H1 (cell line): Measurements from ENCODE around the gene CELF1. TPM values are rescaled to one million over a fixed set of nuclear protein-coding genes. Genes with fewer than 3 reads are reported as not detected.

Source experiments
- CTCF ChIA-PET: fragments of 300-600 bp; sonication (Branson Sonifier 250); formaldehyde crosslinking; loops from one replicate; lab custom pipeline; 2021; ENCODE audit not compliant: partially characterized antibody; lab: Charles Lee
- POLR2A ChIA-PET: fragments of 300-600 bp; sonication (Branson Sonifier 250); formaldehyde crosslinking; loops from one replicate; lab custom pipeline; 2021; ENCODE audit warnings: inconsistent platforms; ENCODE audit not compliant: partially characterized antibody; lab: Charles Lee
- DNase-seq, 2 experiments: peaks; one replicate each; pipeline versions ENCODE4 v3.0.0 to v3.0.0-alpha.2; 2010 to 2022; ENCODE audit warnings: low spot score in 2 of 2, low read depth in 1 of 2, mixed read lengths in 1 of 2
- FAIRE-seq: peaks from 2 replicates; lab custom pipeline; 2011; peaks lifted over from hg19 to GRCh38; lab: Jason Lieb, UNC
- H2AFZ ChIP-seq: 2 replicates; pipeline ENCODE4 v1.8.1; 2012; ENCODE audit warnings: low read length, inconsistent platforms
- H2AK5ac ChIP-seq: 2 replicates; pipeline ENCODE4 v1.6.1; 2013; ENCODE audit warnings: low read depth, low read length
- H2BK120ac ChIP-seq: replicated peaks from 2 replicates; pipeline ENCODE3; 2013; ENCODE audit warnings: low read depth, low read length, inconsistent platforms
- H2BK12ac ChIP-seq: 2 replicates; pipeline ENCODE4 v1.6.1; 2013; ENCODE audit warnings: low read depth, low read length
- H2BK15ac ChIP-seq: 2 replicates; pipeline ENCODE4 v1.6.1; 2013; ENCODE audit warnings: low read length
- H2BK20ac ChIP-seq: 2 replicates; pipeline ENCODE4 v1.6.1; 2013; ENCODE audit warnings: low read length
- H2BK5ac ChIP-seq: 2 replicates; pipeline ENCODE4 v1.6.1; 2013; ENCODE audit warnings: low read depth, low read length
- H3K14ac ChIP-seq: 2 replicates; pipeline ENCODE4 v1.6.1; 2013; ENCODE audit warnings: inconsistent platforms; ENCODE audit not compliant: insufficient read length
- H3K18ac ChIP-seq: 2 replicates; pipeline ENCODE4 v1.6.1; 2013; ENCODE audit warnings: low read length; ENCODE audit errors: extremely low read depth
- H3K23ac ChIP-seq: 2 replicates; pipeline ENCODE4 v1.6.1; 2013; ENCODE audit warnings: inconsistent platforms; ENCODE audit not compliant: insufficient read length
- H3K23me2 ChIP-seq: 2 replicates; pipeline ENCODE4 v1.6.1; 2013; ENCODE audit warnings: low read depth, low read length
- H3K27ac ChIP-seq: 2 replicates; pipeline ENCODE4 v1.6.1; 2011; ENCODE audit warnings: low read depth, low read length, inconsistent platforms
- H3K27me3 ChIP-seq, 4 experiments: replicated peaks in 1 of 4; 1 replicate in 1 of 4; 2 replicates in 3 of 4; pipeline versions ENCODE4 v1.6.1 to v1.8.1; 2011 to 2013; ENCODE audit warnings: low read length in 3 of 4, mild to moderate bottlenecking in 3 of 4, inconsistent platforms in 2 of 4, mixed read lengths in 2 of 4, moderate library complexity in 1 of 4; ENCODE audit not compliant: control insufficient read depth in 3 of 4, insufficient read depth in 3 of 4; ENCODE audit errors: extremely low read depth in 1 of 4
- H3K36me3 ChIP-seq, 4 experiments: 2 replicates each; pipeline versions ENCODE4 v1.6.1 to v1.8.1; 2011 to 2013; ENCODE audit warnings: mild to moderate bottlenecking in 4 of 4, low read length in 3 of 4, moderate library complexity in 2 of 4, control low read depth in 1 of 4, inconsistent platforms in 1 of 4; ENCODE audit not compliant: insufficient read depth in 4 of 4, control insufficient read depth in 2 of 4
- H3K4ac ChIP-seq: replicated peaks from 2 replicates; pipeline ENCODE3; 2013; ENCODE audit warnings: low read length, low read depth, mixed read lengths, inconsistent platforms; ENCODE audit not compliant: insufficient read length
- H3K4me1 ChIP-seq, 4 experiments: replicated peaks in 1 of 4; 1 replicate in 1 of 4; 2 replicates in 3 of 4; pipeline versions ENCODE4 v1.6.1 to v1.8.1; 2011 to 2013; ENCODE audit warnings: low read length in 3 of 4, inconsistent platforms in 2 of 4, mixed read lengths in 1 of 4; ENCODE audit not compliant: insufficient read depth in 4 of 4, control insufficient read depth in 3 of 4
- H3K4me2 ChIP-seq, 2 experiments: 2 replicates each; pipeline versions ENCODE4 v1.6.1 to v1.8.1; 2011 to 2013; ENCODE audit warnings: low read depth in 2 of 2, low read length in 2 of 2, control low read depth in 1 of 2, inconsistent platforms in 1 of 2, mild to moderate bottlenecking in 1 of 2; ENCODE audit not compliant: insufficient read depth in 1 of 2
- H3K4me3 ChIP-seq, 4 experiments: fragments of 200-600, 300-600 bp in 1 of 4; sonication (generic), shearing (Covaris generic), sonication (Bioruptor Twin) in 1 of 4; 2 replicates each; pipeline versions ENCODE4 v1.5.1 to v1.8.1; 2011 to 2016; ENCODE audit warnings: low read length in 4 of 4, low read depth in 3 of 4, control low read depth in 2 of 4, inconsistent platforms in 2 of 4, mild to moderate bottlenecking in 2 of 4, mixed read lengths in 1 of 4, moderate library complexity in 1 of 4; ENCODE audit not compliant: insufficient read depth in 2 of 4; ENCODE audit errors: extremely low read depth in 1 of 4
- H3K56ac ChIP-seq: replicated peaks from 2 replicates; pipeline ENCODE3; 2013; ENCODE audit warnings: low read depth, mild to moderate bottlenecking, mixed read lengths, low read length, inconsistent platforms; ENCODE audit not compliant: insufficient read length
- H3K79me1 ChIP-seq: 2 replicates; pipeline ENCODE4 v1.6.1; 2013; ENCODE audit warnings: low read depth, low read length, control low read depth
- H3K79me2 ChIP-seq, 2 experiments: 2 replicates each; pipeline versions ENCODE4 v1.6.1 to v1.8.1; 2012 to 2013; ENCODE audit warnings: low read length in 2 of 2, mild to moderate bottlenecking in 2 of 2, inconsistent platforms in 1 of 2; ENCODE audit not compliant: insufficient read depth in 2 of 2, control insufficient read depth in 1 of 2
- H3K9ac ChIP-seq, 4 experiments: replicated peaks in 1 of 4; 1 replicate in 1 of 4; 2 replicates in 3 of 4; pipeline versions ENCODE4 v1.6.1 to v1.8.1; 2011 to 2013; ENCODE audit warnings: low read depth in 3 of 4, low read length in 3 of 4, control low read depth in 2 of 4, mild to moderate bottlenecking in 2 of 4, moderate library complexity in 2 of 4, inconsistent platforms in 1 of 4; ENCODE audit errors: extremely low read depth in 1 of 4
- H3K9me3 ChIP-seq, 2 experiments: 2 replicates each; pipeline versions ENCODE4 v1.6.1 to v1.8.1; 2012 to 2013; ENCODE audit warnings: mild to moderate bottlenecking in 2 of 2, moderate library complexity in 2 of 2, control low read depth in 1 of 2, inconsistent platforms in 1 of 2, low read depth in 1 of 2, low read length in 1 of 2, mixed read lengths in 1 of 2; ENCODE audit not compliant: insufficient read depth in 2 of 2
- H4K20me1 ChIP-seq, 2 experiments: replicated peaks in 1 of 2; 2 replicates each; pipeline versions ENCODE3 to v1.8.1; 2011 to 2013; ENCODE audit warnings: inconsistent platforms in 2 of 2, low read length in 2 of 2, mild to moderate bottlenecking in 1 of 2; ENCODE audit not compliant: insufficient read depth in 2 of 2, control insufficient read depth in 1 of 2
- H4K5ac ChIP-seq: 2 replicates; pipeline ENCODE4 v1.6.1; 2013; ENCODE audit warnings: low read length, low read depth, mixed read lengths, inconsistent platforms; ENCODE audit not compliant: insufficient read length
- H4K8ac ChIP-seq: 2 replicates; pipeline ENCODE4 v1.8.0; 2013; ENCODE audit warnings: mild to moderate bottlenecking, moderate library complexity, low read length, inconsistent platforms; ENCODE audit not compliant: insufficient read depth; ENCODE audit errors: extremely low read depth
- H4K91ac ChIP-seq: replicated peaks from 2 replicates; pipeline ENCODE3; 2013; ENCODE audit warnings: low read length, mixed read lengths, inconsistent platforms; ENCODE audit not compliant: insufficient read length
- BRCA1 ChIP-seq: IDR thresholded peaks from 2 replicates; pipeline ENCODE4 v1.6.1; 2012; ENCODE audit warnings: low read depth, low read length, improper control_type of control experiment
- CHD1 ChIP-seq: IDR thresholded peaks from 2 replicates; pipeline ENCODE4 v1.6.1; 2012; ENCODE audit warnings: low read depth, low read length, improper control_type of control experiment
- NANOG ChIP-seq: IDR thresholded peaks from 2 replicates; pipeline ENCODE4 v1.6.1; 2011; ENCODE audit warnings: low read length, low read depth, mild to moderate bottlenecking, inconsistent platforms; ENCODE audit not compliant: insufficient read depth, poor library complexity, severe bottlenecking
- POLR2A ChIP-seq, 2 experiments: IDR thresholded peaks; 1 replicate in 1 of 2; 2 replicates in 1 of 2; pipeline ENCODE4 v1.6.1; 2011; ENCODE audit warnings: low read depth in 2 of 2, low read length in 2 of 2, mild to moderate bottlenecking in 2 of 2; ENCODE audit errors: control extremely low read depth in 1 of 2
- POU5F1 ChIP-seq: IDR thresholded peaks from 2 replicates; pipeline ENCODE4 v1.6.1; 2011; ENCODE audit warnings: low read depth, mild to moderate bottlenecking, low read length, moderate library complexity
- SAP30 ChIP-seq: fragments of 300-600 bp; sonication (generic); IDR thresholded peaks from 2 replicates; pipeline ENCODE4 v1.7.1; 2012; ENCODE audit warnings: low read length, moderate library complexity, mild to moderate bottlenecking, inconsistent platforms; ENCODE audit not compliant: insufficient read depth, insufficient replicate concordance
- SIX5 ChIP-seq: IDR thresholded peaks from 2 replicates; pipeline ENCODE4 v1.6.1; 2011; ENCODE audit warnings: mild to moderate bottlenecking, low read depth, low read length
- SP1 ChIP-seq: IDR thresholded peaks from 2 replicates; pipeline ENCODE4 v1.6.1; 2011; ENCODE audit warnings: low read depth, low read length
- SP4 ChIP-seq: IDR thresholded peaks from 2 replicates; pipeline ENCODE4 v1.6.1; 2012; ENCODE audit warnings: low read length, inconsistent platforms
- SRF ChIP-seq: IDR thresholded peaks from 2 replicates; pipeline ENCODE4 v1.6.1; 2011; ENCODE audit warnings: mild to moderate bottlenecking, low read depth, low read length, moderate library complexity
- WGBS, 2 experiments: shearing (Covaris generic) in 1 of 2; methylation state at CpG; one replicate each; pipeline versions ENCODE4 v1.1.6 to v1.1.7; 2013 to 2015; ENCODE audit warnings: low lambda C conversion rate in 2 of 2, mixed read lengths in 2 of 2, inconsistent platforms in 1 of 2, low coverage in 1 of 2, missing lambda C conversion rate in 1 of 2; ENCODE audit not compliant: insufficient replicate concordance in 2 of 2, insufficient coverage in 1 of 2, insufficient read length in 1 of 2; ENCODE audit errors: extremely low coverage in 1 of 2, missing lambda C conversion rate in 1 of 2; 5-methylcytosine and 5-hydroxymethylcytosine counted together
- polyA plus RNA-seq, 7 experiments: library from polyadenylated mRNA; depleted of rRNA in 3 of 7; stranded (reverse) in 5 of 7; unstranded in 2 of 7; fragments of >200 nt in 5 of 7; fragments of 200-250 nt in 2 of 7; gene quantifications; 1 replicate in 5 of 7; 2 replicates in 1 of 7; 4 replicates in 1 of 7; pipeline versions ENCODE4 v1.2.1 to v1.2.3, GENCODE V29; 2011 to 2013; ENCODE audit warnings: missing spikeins in 2 of 7, mixed read lengths in 2 of 7
- total RNA-seq: library from RNA; stranded (reverse); fragmentation: NEBNext Ultra II Directional; extraction: Animal tissue kit (Norgen Biotek cat#: 25700); gene quantifications from 2 replicates; pipeline ENCODE4 v1.2.1, GENCODE V29; 2021
- TF ChIP-seq, protein P1 (sequence below): IDR thresholded peaks from 2 replicates; pipeline ENCODE4 v1.6.1; 2011; ENCODE audit warnings: low read length, improper control_type of control experiment

CELF1 gene
- total and polyA plus RNA-seq, 2 of the 8 experiments (the other 6 are each of a cell fraction or from before 2014, with no cell fraction given): 131 to 197 TPM

- CTCF ChIA-PET: interaction anchor here (0.6 to 1.6 kb wide), 3 partner anchors 19 to 25 kb away, joined by 3 to 4 read pairs (median 4); no protein-coding TSS in a partner anchor
- TF ChIP-seq SRF: no peak
- TF ChIP-seq CHD1: no peak
- no peak for TF ChIP-seq POLR2A (IDR thresholded peaks at IDR 0.05; ENCODE audit: control extremely low read depth in 1 of 2, low read depth in 2 of 2, low read length in 2 of 2)
- no peak for TF ChIP-seq NANOG
- TF ChIP-seq, protein P1, sequence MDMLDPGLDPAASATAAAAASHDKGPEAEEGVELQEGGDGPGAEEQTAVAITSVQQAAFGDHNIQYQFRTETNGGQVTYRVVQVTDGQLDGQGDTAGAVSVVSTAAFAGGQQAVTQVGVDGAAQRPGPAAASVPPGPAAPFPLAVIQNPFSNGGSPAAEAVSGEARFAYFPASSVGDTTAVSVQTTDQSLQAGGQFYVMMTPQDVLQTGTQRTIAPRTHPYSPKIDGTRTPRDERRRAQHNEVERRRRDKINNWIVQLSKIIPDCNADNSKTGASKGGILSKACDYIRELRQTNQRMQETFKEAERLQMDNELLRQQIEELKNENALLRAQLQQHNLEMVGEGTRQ: no peak
- no peak for TF ChIP-seq SIX5
- TF ChIP-seq SP1: no peak
- TF ChIP-seq POU5F1: no peak
- no peak for TF ChIP-seq SAP30
- TF ChIP-seq SP4: no peak
- no peak for TF ChIP-seq BRCA1
These were observed 34.5 kb downstream of the CELF1 start for GRCh38 chr11:47518212-47518964.

More at GRCh38 chr11:47518212-47518964, 34.5 kb downstream of the CELF1 start:
- Histone ChIP-seq H3K27me3 (no peaks in the 10 kb centered on the region), H2BK12ac (no peak overlapping the region), H3K79me2 (peaks cover 35 to 97% of the 10 kb centered on the region in 2 experiments), H3K9ac (no peak overlapping the region), H4K5ac (no peak overlapping the region), H2BK120ac (no peak overlapping the region), H3K9me3 (no peaks in the 10 kb centered on the region), H2AFZ (no peak overlapping the region), H3K23ac (no peak overlapping the region), H3K36me3 (no peaks in the 10 kb centered on the region; a peak in 1 of 8 replicates), H3K4me2 (no peak overlapping the region), H3K18ac (0 out of 2 replicates have a peak overlapping the region, but pooled peaks have one; percentile 11), H3K4me3 (no peak overlapping the region), H3K79me1 (peaks cover 11% of the 10 kb centered on the region), H3K14ac (no peak overlapping the region), H4K91ac (no peak overlapping the region), H2BK15ac (no peak overlapping the region), H2AK5ac (0 out of 2 replicates have a peak overlapping the region, but pooled peaks have one; percentile 61), H4K20me1 (peaks cover 24 to 27% of the 10 kb centered on the region in 2 experiments), H3K4ac (no peak overlapping the region), H3K56ac (no peak overlapping the region), H3K27ac (no peak overlapping the region), H4K8ac (no peak overlapping the region), H2BK20ac (no peak overlapping the region), H3K4me1 (peaks cover 2 to 9% (median 8%) of the 10 kb centered on the region in 4 experiments; a peak in 6 of 7 replicates), H3K23me2 (peaks cover 2% of the 10 kb centered on the region; the same call in 1 of the 2 replicates), H2BK5ac (peak overlapping the region; percentile 56)
- DNase-seq (no peak), FAIRE-seq (no peak)
- POLR2A ChIA-PET: interaction anchor here (1.0 to 4.1 kb wide), 6 partner anchors 8 to 33 kb away, joined by 3 to 19 read pairs (median 4); partner anchors contain the start of gene CELF1
- WGBS, 2 experiments: 90% methylated on average over 3 of the region's 3 CpGs; no CpG with 5 or more reads in 1 of the 2 experiments
